GM12878 (cell line): ENCODE measurements around the gene ENOX1. TPM values are rescaled to one million over a fixed set of nuclear protein-coding genes. Genes with fewer than 3 reads are reported as not detected.

Experiments
- ATAC-seq: fragments of 200-7000 bp; cut with Tn5 transposase; 3 replicates; pipeline ENCODE4 v1.9.1; 2020; ENCODE audit warnings: mild to moderate bottlenecking, moderate library complexity
- BruUV-seq: library from RNA; stranded (reverse); fragments of 400-500 nt; replicated peaks from 2 replicates; lab custom pipeline; 2021; lab: Mats Ljungman, UMichigan
- CTCF ChIA-PET: fragments of 300-600 bp; sonication (Branson Sonifier 250); formaldehyde crosslinking; extraction: SDS; loops from one replicate; lab custom pipeline; 2021; ENCODE audit warnings: inconsistent platforms; lab: Yijun Ruan, JAX
- POLR2A ChIA-PET: fragments of 350-600 bp; formaldehyde crosslinking; extraction: SDS; loops from one replicate; lab custom pipeline; 2021; ENCODE audit warnings: inconsistent platforms; lab: Charles Lee
- RAD21 ChIA-PET: fragments of 300-600 bp; sonication (Branson Sonifier 250); formaldehyde crosslinking; loops from one replicate; lab custom pipeline; 2023; ENCODE audit warnings: antibody characterized with exemption; ENCODE audit not compliant: unreplicated experiment; lab: Charles Lee
- SMC1A ChIA-PET: fragments of 300-600 bp; sonication (Branson Sonifier 250); formaldehyde crosslinking; loops from one replicate; lab custom pipeline; 2023; ENCODE audit not compliant: unreplicated experiment, uncharacterized antibody; lab: Charles Lee
- DNase-seq: peaks from one replicate; pipeline ENCODE4 v3.0.0-alpha.2; 2011; ENCODE audit warnings: low read depth, low spot score
- FAIRE-seq: peaks from 3 replicates; lab custom pipeline; 2011; peaks lifted over from hg19 to GRCh38; lab: Jason Lieb, UNC
- H2AFZ ChIP-seq: 2 replicates; pipeline ENCODE4 v1.6.0; 2011; ENCODE audit warnings: low read depth, low read length, control low read depth; ENCODE audit not compliant: control insufficient read depth
- H3K27ac ChIP-seq: 2 replicates; pipeline ENCODE4 v1.5.1; 2011; ENCODE audit warnings: control low read depth; ENCODE audit not compliant: control insufficient read depth, insufficient read depth
- H3K27me3 ChIP-seq, 2 experiments: replicated peaks in 1 of 2; 2 replicates each; pipeline versions ENCODE4 v1.6.0 to v1.6.1; 2011; ENCODE audit warnings: low read length in 1 of 2; ENCODE audit not compliant: control insufficient read depth in 2 of 2, insufficient read depth in 2 of 2
- H3K36me3 ChIP-seq, 2 experiments: 2 replicates each; pipeline ENCODE4 v1.5.1; 2011; ENCODE audit warnings: low read length in 1 of 2; ENCODE audit not compliant: control insufficient read depth in 2 of 2, insufficient read depth in 2 of 2
- H3K4me1 ChIP-seq: 2 replicates; pipeline ENCODE4 v1.6.1; 2011; ENCODE audit warnings: mild to moderate bottlenecking, low read length, moderate library complexity, mixed read lengths; ENCODE audit not compliant: control insufficient read depth, insufficient read depth
- H3K4me2 ChIP-seq: 2 replicates; pipeline ENCODE4 v1.6.0; 2011; ENCODE audit warnings: control low read depth; ENCODE audit not compliant: control insufficient read depth, insufficient read depth
- H3K4me3 ChIP-seq: fragments of 200-600 bp; sonication (generic); 2 replicates; pipeline ENCODE4 v1.5.1; 2016
- H3K79me2 ChIP-seq: 2 replicates; pipeline ENCODE4 v1.6.0; 2011; ENCODE audit warnings: low read length; ENCODE audit not compliant: control insufficient read depth, insufficient read depth
- H3K9ac ChIP-seq: 2 replicates; pipeline ENCODE4 v1.8.0; 2011; ENCODE audit warnings: low read length, control low read depth, mixed read lengths; ENCODE audit not compliant: control insufficient read depth, insufficient read depth
- H3K9me3 ChIP-seq: replicated peaks from 3 replicates; pipeline ENCODE4 v1.5.1; 2011; ENCODE audit warnings: mild to moderate bottlenecking, low read length; ENCODE audit not compliant: control insufficient read depth, insufficient read depth
- H4K20me1 ChIP-seq: 2 replicates; pipeline ENCODE4 v1.6.0; 2011; ENCODE audit not compliant: control insufficient read depth, insufficient read depth
- RAD21 ChIP-seq: IDR thresholded peaks from 2 replicates; pipeline ENCODE4 v1.6.1; 2011; ENCODE audit warnings: mild to moderate bottlenecking, low read depth, low read length, moderate library complexity; ENCODE audit not compliant: insufficient read depth
- SIX5 ChIP-seq: IDR thresholded peaks from 2 replicates; pipeline ENCODE4 v1.6.1; 2011; ENCODE audit warnings: mild to moderate bottlenecking, low read depth, low read length, moderate library complexity; ENCODE audit not compliant: severe bottlenecking
- ZBTB4 ChIP-seq: fragments of 450-650 bp; formaldehyde crosslinking; IDR thresholded peaks from 2 replicates; pipeline ENCODE4 v1.4.0; 2022; ENCODE audit warnings: mild to moderate bottlenecking, moderate library complexity
- in situ Hi-C: fragments of 300-500 bp; cut with MboI; formaldehyde crosslinking; loops from 9 replicates; pipeline ENCODE4 v1.14.3; 2018; ENCODE audit warnings: mixed read lengths
- intact Hi-C: fragments of 100-400 bp; cut with micrococcal nuclease; formaldehyde crosslinking; loops from one replicate; pipeline ENCODE4 v1.14.2; 2022; ENCODE audit not compliant: unreplicated experiment
- polyA plus RNA-seq, 11 experiments: library from polyadenylated mRNA; depleted of rRNA in 4 of 11; unstranded in 6 of 11; stranded (reverse) in 5 of 11; fragments of >200 nt; fragmentation: Nextera tagmentation in 4 of 11; fragmentation: Illumina TruSeq in 1 of 11; extraction: Ambion mirVana in 4 of 11; extraction: Trizol in 1 of 11; gene quantifications; 1 replicate in 1 of 11; 2 replicates in 10 of 11; pipeline versions ENCODE4 v1.2.1 to v1.2.3, GENCODE V29; 2011 to 2016; ENCODE audit warnings: inconsistent platforms in 2 of 11, missing spikeins in 2 of 11, low read depth in 1 of 11
- total RNA-seq, 4 experiments: library from RNA; depleted of rRNA in 3 of 4; stranded (reverse); fragments of >200 nt in 3 of 4; fragmentation: Illumina TruSeq in 1 of 4; extraction: Trizol in 1 of 4; gene quantifications; 2 replicates each; pipeline versions ENCODE4 v1.2.1 to v1.2.3, GENCODE V29; 2013 to 2021

ENOX1 gene
- total and polyA plus RNA-seq, 10 of the 15 experiments (the other 5 are each of a cell fraction or from before 2014, with no cell fraction given) = 0.11 to 0.26 (median 0.15) TPM

- no peak overlapping the region for H3K4me2 ChIP-seq
- no peak overlapping the region for H2AFZ ChIP-seq
- H3K79me2 ChIP-seq = no peaks in the 10 kb centered on the region
- H3K27me3 ChIP-seq = no peaks in the 10 kb centered on the region
- H3K4me1 ChIP-seq = peaks cover 17% of the 10 kb centered on the region
- in situ Hi-C loops (no loop called here), intact Hi-C loops (no loop called here)
- CTCF ChIA-PET = interaction anchor here (0.6 to 0.7 kb wide), 2 partner anchors 28 to 79 kb away, joined by 3 to 5 read pairs; no protein-coding TSS in a partner anchor
- BruUV-seq = no TSS peak
- no peak overlapping the region for H3K27ac ChIP-seq
- POLR2A ChIA-PET = no interaction called here
- H3K4me3 ChIP-seq = no peak overlapping the region
- 0 out of 3 replicates have a peak, but pooled peaks have one; percentile 22 for ATAC-seq
- DNase-seq = no peak
- RAD21 ChIA-PET = interaction anchor here (0.6 to 1.3 kb wide), 4 partner anchors 17 to 565 kb away, joined by 3 to 7 read pairs (median 3); no protein-coding TSS in a partner anchor
- no peaks in the 10 kb centered on the region for H3K9me3 ChIP-seq
- H3K36me3 ChIP-seq = no peaks in the 10 kb centered on the region
- no peak overlapping the region for H3K9ac ChIP-seq
- no peak for TF ChIP-seq SIX5
- peak; percentile 3; the same call in 1 of the 2 replicates for TF ChIP-seq RAD21
- TF ChIP-seq ZBTB4 (CRISPR knock-in tag) = no peak
- H4K20me1 ChIP-seq = no peaks in the 10 kb centered on the region
- no peak for FAIRE-seq
- SMC1A ChIA-PET = interaction anchor here (1.0 to 1.5 kb wide), 3 partner anchors 19 to 66 kb away, joined by 3 to 4 read pairs (median 3); no protein-coding TSS in a partner anchor
Measured at GRCh38 chr13:43239275-43239840, 547.4 kb downstream of the ENOX1 start.
